GM10847 (cell line): Measurements from ENCODE around the gene C2orf68.

Experiments used
- POLR2A ChIP-seq: IDR thresholded peaks from 2 replicates; pipeline ENCODE4 v1.6.1; 2011; ENCODE audit not compliant: insufficient read length; ENCODE audit errors: extremely low read depth

C2orf68 gene

GRCh38 chr2:85644909-85645308 is 33.0 kb upstream of the C2orf68 start:
- TF ChIP-seq POLR2A, result no peak

GRCh38 chr2:85642725-85643124 is 30.9 kb upstream of the C2orf68 start:
- no peak for TF ChIP-seq POLR2A

- TF ChIP-seq POLR2A, result no peak
These were observed 23.8 kb upstream of the C2orf68 start for GRCh38 chr2:85635636-85636035.

- no peak for TF ChIP-seq POLR2A
These were observed 23.1 kb upstream of the C2orf68 start for GRCh38 chr2:85635011-85635410.

- no peak for TF ChIP-seq POLR2A
These were observed 19.4 kb upstream of the C2orf68 start for GRCh38 chr2:85631316-85631715.

- no peak for TF ChIP-seq POLR2A
These were observed 16.8 kb upstream of the C2orf68 start for GRCh38 chr2:85628658-85629057.

GRCh38 chr2:85623991-85624390 is 12.1 kb upstream of the C2orf68 start:
- no peak for TF ChIP-seq POLR2A

- no peak for TF ChIP-seq POLR2A
These were observed 9.5 kb upstream of the C2orf68 start for GRCh38 chr2:85621338-85621737.

GRCh38 chr2:85619617-85620016 is 7.8 kb upstream of the C2orf68 start:
- no peak for TF ChIP-seq POLR2A

GRCh38 chr2:85615413-85615728 is 3.5 kb upstream of the C2orf68 start:
- no peak for TF ChIP-seq POLR2A

- TF ChIP-seq POLR2A, result no peak
These were observed 2.0 kb upstream of the C2orf68 start for GRCh38 chr2:85613717-85614515.

- no peak for TF ChIP-seq POLR2A
These were observed 605 bp downstream of the C2orf68 start for GRCh38 chr2:85611217-85611704.

GRCh38 chr2:85607268-85608215 is 4.3 kb downstream of the C2orf68 start:
- no peak for TF ChIP-seq POLR2A

GRCh38 chr2:85606116-85606455 is 5.8 kb downstream of the C2orf68 start:
- no peak for TF ChIP-seq POLR2A

- TF ChIP-seq POLR2A, result no peak
These were observed 6.3 kb downstream of the C2orf68 start for GRCh38 chr2:85605406-85606115.
